ENCODE data around the gene CACHD1. TPM values are rescaled to one million over a fixed set of nuclear protein-coding genes. Genes with fewer than 3 reads are reported as not detected.

CACHD1 gene
- total RNA-seq, 1 experiment from 2014 or later = 8.4 TPM

DNA sequence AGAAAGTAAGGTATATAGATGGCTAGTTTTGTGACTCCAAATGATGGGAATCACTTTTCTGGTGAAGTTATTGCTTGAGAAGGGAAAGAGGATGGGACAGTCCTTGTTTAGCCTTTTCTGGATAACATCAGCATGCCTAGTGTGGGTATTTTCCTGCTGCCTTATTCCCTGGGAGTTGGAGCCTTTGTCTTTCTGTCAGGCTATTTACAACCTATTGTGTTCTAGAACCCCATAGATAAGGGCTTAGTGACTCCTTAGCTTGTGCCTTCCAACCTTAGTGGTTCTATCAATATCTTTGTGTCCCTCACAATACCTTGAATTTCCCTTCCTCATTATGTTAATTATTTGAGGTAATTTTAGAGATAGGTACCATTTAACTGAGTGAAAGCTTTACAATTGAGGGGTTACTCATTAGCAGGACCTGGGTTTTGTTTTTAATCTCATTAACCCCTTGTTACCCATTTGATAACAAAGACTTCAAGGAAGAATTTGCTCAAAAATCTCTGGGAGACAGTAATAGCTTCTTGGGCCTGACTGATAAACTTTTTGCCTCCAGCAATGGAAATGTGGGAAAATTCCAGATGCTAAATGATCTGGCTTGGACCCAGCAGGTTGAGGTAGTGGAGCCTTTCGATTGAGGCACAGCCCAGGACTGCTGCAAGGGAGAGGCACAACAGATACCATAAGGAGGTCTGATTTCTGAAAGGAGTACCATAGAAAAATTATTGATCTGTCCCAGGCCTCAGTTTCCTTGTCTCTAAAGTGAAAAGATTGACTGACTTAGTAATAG lies 49.0 kb downstream of the CACHD1 start:
- intact Hi-C loops (cut with micrococcal nuclease) = no loop called here
- Histone ChIP-seq H3K4me2 (ENCODE audit: low read length) (no peak overlapping the region), H4K20me1 (ENCODE audit: insufficient read depth) (no peaks in the 10 kb centered on the region; the same call in 1 of the 2 replicates), H3K4me1 (ENCODE audit: control insufficient read depth in 1 of 2, insufficient read depth in 2 of 2, low read length in 2 of 2) (no peaks in the 10 kb centered on the region), H3K9me2 (ENCODE audit: insufficient read depth) (no peaks in the 10 kb centered on the region), H2AFZ (ENCODE audit: low read depth, low read length, poor library complexity, severe bottlenecking) (no peak overlapping the region), H3K9ac (ENCODE audit: low read length) (no peak overlapping the region), H3K4me3 (replicated peaks in 1 of 2; ENCODE audit: low read depth in 1 of 2, low read length in 2 of 2) (no peak overlapping the region), H3K36me3 (ENCODE audit: control insufficient read depth in 1 of 2, insufficient read depth in 2 of 2, low read length in 2 of 2) (no peaks in the 10 kb centered on the region), H3K9me3 (ENCODE audit: control insufficient read depth in 1 of 2, insufficient read depth in 1 of 2, low read depth in 1 of 2, low read length in 2 of 2) (no peaks in the 10 kb centered on the region), H3K27me3 (ENCODE audit: insufficient read depth, low read length) (no peaks in the 10 kb centered on the region), H3K27ac (ENCODE audit: low read depth, low read length) (no peak overlapping the region), H3K79me2 (ENCODE audit: insufficient read depth, low read length) (no peaks in the 10 kb centered on the region; the same call in none of the 2 replicates)
- DNase-seq (ENCODE audit: low read depth, low spot score) = no peak
- CTCF ChIA-PET = no interaction called here
- ATAC-seq = no peak
- POLR2A ChIA-PET = interaction anchor here (0.9 kb wide), 1 partner anchor 15 kb away, joined by 3 read pairs; no protein-coding TSS in a partner anchor
- RAD21 ChIA-PET (ENCODE audit: low non-redundant PET in 1 of 2, low total read pairs in 2 of 2, uncharacterized antibody in 2 of 2, unreplicated experiment in 2 of 2) = no interaction called here
- TF ChIP-seq MAX (IDR thresholded peaks at IDR 0.05) (no peak), YY1 (IDR thresholded peaks at IDR 0.05; ENCODE audit: extremely low read depth, insufficient replicate concordance, low read depth, low read length) (no peak), SIN3A (IDR thresholded peaks at IDR 0.05; ENCODE audit: low read depth) (no peak), EZH2 (IDR thresholded peaks at IDR 0.05) (no peak)
- no TSS peak for BruUV-seq (replicated peaks)

GRCh38 chr1:64519901-64520300 lies 50.0 kb downstream of the CACHD1 start:
- intact Hi-C loops (cut with micrococcal nuclease) = no loop called here
- ATAC-seq = no peak
- no peaks in the 10 kb centered on the region; the same call in none of the 2 replicates for H3K79me2 ChIP-seq (ENCODE audit: insufficient read depth, low read length)
- H3K9ac ChIP-seq (ENCODE audit: low read length) = no peak overlapping the region
- no peaks in the 10 kb centered on the region for H3K4me1 ChIP-seq (ENCODE audit: control insufficient read depth in 1 of 2, insufficient read depth in 2 of 2, low read length in 2 of 2)
- H3K9me3 ChIP-seq (ENCODE audit: control insufficient read depth in 1 of 2, insufficient read depth in 1 of 2, low read depth in 1 of 2, low read length in 2 of 2) = no peaks in the 10 kb centered on the region
- no TSS peak for BruUV-seq (replicated peaks)
- no peaks in the 10 kb centered on the region for H3K9me2 ChIP-seq (ENCODE audit: insufficient read depth)
- H2AFZ ChIP-seq (ENCODE audit: low read depth, low read length, poor library complexity, severe bottlenecking) = no peak overlapping the region
- RAD21 ChIA-PET (ENCODE audit: low non-redundant PET in 1 of 2, low total read pairs in 2 of 2, uncharacterized antibody in 2 of 2, unreplicated experiment in 2 of 2) = no interaction called here
- DNase-seq (ENCODE audit: low read depth, low spot score) = no peak
- no peaks in the 10 kb centered on the region for H3K27me3 ChIP-seq (ENCODE audit: insufficient read depth, low read length)
- H3K36me3 ChIP-seq (ENCODE audit: control insufficient read depth in 1 of 2, insufficient read depth in 2 of 2, low read length in 2 of 2) = no peaks in the 10 kb centered on the region
- H3K27ac ChIP-seq (ENCODE audit: low read depth, low read length) = no peak overlapping the region
- POLR2A ChIA-PET = interaction anchor here (0.9 kb wide), 1 partner anchor 14 kb away, joined by 3 read pairs; no protein-coding TSS in a partner anchor
- no peak overlapping the region for H3K4me3 ChIP-seq (replicated peaks in 1 of 2; ENCODE audit: low read depth in 1 of 2, low read length in 2 of 2)
- CTCF ChIA-PET = no interaction called here
- H3K4me2 ChIP-seq (ENCODE audit: low read length) = no peak overlapping the region
- no peak for TF ChIP-seq JUND (IDR thresholded peaks at IDR 0.05)
- no peak for TF ChIP-seq YY1 (IDR thresholded peaks at IDR 0.05; ENCODE audit: extremely low read depth, insufficient replicate concordance, low read depth, low read length)
- no peak for TF ChIP-seq ELF1 (IDR thresholded peaks at IDR 0.05; ENCODE audit: borderline replicate concordance, low read depth)
- TF ChIP-seq SP1 (IDR thresholded peaks at IDR 0.05; ENCODE audit: low read depth) = no peak
- TF ChIP-seq ZFX (IDR thresholded peaks at IDR 0.05) = no peak
- no peak for TF ChIP-seq EGR1 (IDR thresholded peaks at IDR 0.05; ENCODE audit: low read depth)
- no peak for TF ChIP-seq POLR2A (IDR thresholded peaks at IDR 0.05; ENCODE audit: borderline replicate concordance, extremely low read depth, insufficient read depth, insufficient read length)
- no peak for TF ChIP-seq SRF (IDR thresholded peaks at IDR 0.05; ENCODE audit: low read depth)
- TF ChIP-seq ZNF274 (IDR thresholded peaks at IDR 0.05; ENCODE audit: low read depth, low read length) = no peak
- no peaks in the 10 kb centered on the region; the same call in 1 of the 2 replicates for H4K20me1 ChIP-seq (ENCODE audit: insufficient read depth)

Measured in HCT116 (cell line).